ENCODE measurements around the gene PPP1R10.

- TF ChIP-seq CTCF (IDR thresholded peaks at IDR 0.05 in 4 of 5, conservative IDR thresholded peaks at IDR 0.05 in 1 of 5) (no peak), POLR2A (IDR thresholded peaks at IDR 0.05) (no peak)
These were observed 4.8 kb downstream of the PPP1R10 start for GRCh38 chr6:30612213-30612612.

Data from gastrocnemius medialis (tissue), 4 donors.